OCI-LY3 (cell line): Measurements from ENCODE around the gene MFAP3.

Experiments
- EZH2phosphoT487 ChIP-seq: fragments of 200-600 bp; shearing (Covaris generic); IDR thresholded peaks from 2 replicates; pipeline ENCODE4 v1.6.1; 2018; ENCODE audit warnings: antibody characterized with exemption, mixed run types, low read depth
- TF ChIP-seq, protein P1 (sequence below): fragments of 200-600, 300-600 bp; sonication (generic); IDR thresholded peaks from 2 replicates; pipeline ENCODE4 v1.5.1; 2014; ENCODE audit warnings: antibody characterized with exemption, low read length, low read depth

- TF ChIP-seq, protein P1, sequence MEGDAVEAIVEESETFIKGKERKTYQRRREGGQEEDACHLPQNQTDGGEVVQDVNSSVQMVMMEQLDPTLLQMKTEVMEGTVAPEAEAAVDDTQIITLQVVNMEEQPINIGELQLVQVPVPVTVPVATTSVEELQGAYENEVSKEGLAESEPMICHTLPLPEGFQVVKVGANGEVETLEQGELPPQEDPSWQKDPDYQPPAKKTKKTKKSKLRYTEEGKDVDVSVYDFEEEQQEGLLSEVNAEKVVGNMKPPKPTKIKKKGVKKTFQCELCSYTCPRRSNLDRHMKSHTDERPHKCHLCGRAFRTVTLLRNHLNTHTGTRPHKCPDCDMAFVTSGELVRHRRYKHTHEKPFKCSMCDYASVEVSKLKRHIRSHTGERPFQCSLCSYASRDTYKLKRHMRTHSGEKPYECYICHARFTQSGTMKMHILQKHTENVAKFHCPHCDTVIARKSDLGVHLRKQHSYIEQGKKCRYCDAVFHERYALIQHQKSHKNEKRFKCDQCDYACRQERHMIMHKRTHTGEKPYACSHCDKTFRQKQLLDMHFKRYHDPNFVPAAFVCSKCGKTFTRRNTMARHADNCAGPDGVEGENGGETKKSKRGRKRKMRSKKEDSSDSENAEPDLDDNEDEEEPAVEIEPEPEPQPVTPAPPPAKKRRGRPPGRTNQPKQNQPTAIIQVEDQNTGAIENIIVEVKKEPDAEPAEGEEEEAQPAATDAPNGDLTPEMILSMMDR: no peak
- no peak for TF ChIP-seq EZH2phosphoT487
Observed at GRCh38 chr5:153998768-153999167, 40.0 kb upstream of the MFAP3 start.
